ENCODE measurements around the gene CPEB1. TPM values are rescaled to one million over a fixed set of nuclear protein-coding genes. Genes with fewer than 3 reads are reported as not detected.

CPEB1 gene
- total and polyA plus RNA-seq, 2 of the 13 experiments (the other 11 are each of a cell fraction or from before 2014, with no cell fraction given): 0.03 to 0.07 TPM

DNA sequence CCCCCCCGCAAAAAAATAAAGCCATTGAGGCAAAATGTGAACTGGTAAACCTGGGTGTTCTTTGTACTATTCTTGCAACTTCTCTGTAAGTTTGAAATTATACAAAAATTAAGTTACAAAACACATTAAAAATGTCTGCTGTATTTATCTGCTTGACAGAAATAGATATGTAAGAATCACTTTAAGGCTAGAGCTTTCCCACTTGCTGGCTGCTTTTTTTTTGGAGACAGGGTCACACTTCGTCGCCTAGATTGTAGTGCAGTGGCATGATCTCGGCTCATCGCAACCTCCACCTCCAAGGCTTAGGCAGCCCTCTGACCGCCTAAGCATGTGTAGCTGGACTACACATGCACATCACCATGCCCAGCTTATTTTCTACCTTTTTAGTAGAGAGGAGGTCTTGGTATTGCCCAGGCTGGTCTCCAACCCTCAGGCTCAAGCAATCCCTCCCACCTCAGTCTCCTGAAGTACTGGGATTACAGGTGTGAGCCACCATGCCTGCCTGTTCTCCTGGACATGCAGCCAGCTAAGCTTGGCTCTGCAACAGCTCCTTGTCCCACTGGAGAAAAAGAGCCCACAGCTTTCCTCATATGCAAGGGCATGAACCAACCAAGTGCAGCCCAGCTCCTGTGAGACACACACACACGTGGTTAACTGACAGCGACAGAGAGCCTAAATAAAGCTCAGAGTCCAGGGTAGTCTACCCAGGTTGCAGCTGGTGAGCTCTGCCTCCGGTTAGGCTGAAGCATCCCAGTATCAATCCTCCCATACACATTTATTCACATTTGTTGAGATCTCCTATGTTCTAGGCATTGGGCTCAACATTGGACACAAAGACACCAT is 111.4 kb downstream of the CPEB1 start (continued):
- TF ChIP-seq MTA1 (CRISPR knock-in tag; IDR thresholded peaks at IDR 0.05; ENCODE audit: borderline replicate concordance) (no peak), ZNF264 (CRISPR knock-in tag; IDR thresholded peaks at IDR 0.05) (no peak), NONO (IDR thresholded peaks at IDR 0.05) (no peak), NONO (CRISPR knock-in tag; conservative IDR thresholded peaks at IDR 0.05) (peak; percentile 53), ZBTB3 (CRISPR knock-in tag; IDR thresholded peaks at IDR 0.05; ENCODE audit: borderline replicate concordance, low read depth) (no peak), RAD51 (IDR thresholded peaks at IDR 0.05; ENCODE audit: borderline replicate concordance) (no peak), DR1 (CRISPR knock-in tag; IDR thresholded peaks at IDR 0.05) (no peak), CREB3 (CRISPR knock-in tag; IDR thresholded peaks at IDR 0.05) (no peak), HNF4G (IDR thresholded peaks at IDR 0.05; ENCODE audit: borderline replicate concordance, low read depth, low read length) (no peak), HNF4G (CRISPR knock-in tag; IDR thresholded peaks at IDR 0.05; ENCODE audit: borderline replicate concordance, low read depth) (no peak), ATF7 (IDR thresholded peaks at IDR 0.05) (no peak), ATF7 (CRISPR knock-in tag; IDR thresholded peaks at IDR 0.05) (no peak), ZNF556 (CRISPR knock-in tag; IDR thresholded peaks at IDR 0.05; ENCODE audit: borderline replicate concordance) (no peak), ZSCAN31 (CRISPR knock-in tag; IDR thresholded peaks at IDR 0.05; ENCODE audit: low read depth) (no peak), ETV5 (CRISPR knock-in tag; IDR thresholded peaks at IDR 0.05; ENCODE audit: borderline replicate concordance) (0 out of 2 replicates have a peak, but pooled peaks have one; percentile 23), FOXA1 (IDR thresholded peaks at IDR 0.05) (no peak), FOXA1 (CRISPR knock-in tag; IDR thresholded peaks at IDR 0.05) (no peak), ZBTB1 (CRISPR knock-in tag; IDR thresholded peaks at IDR 0.05; ENCODE audit: borderline replicate concordance) (no peak)
- TF ChIP-seq, protein P1, sequence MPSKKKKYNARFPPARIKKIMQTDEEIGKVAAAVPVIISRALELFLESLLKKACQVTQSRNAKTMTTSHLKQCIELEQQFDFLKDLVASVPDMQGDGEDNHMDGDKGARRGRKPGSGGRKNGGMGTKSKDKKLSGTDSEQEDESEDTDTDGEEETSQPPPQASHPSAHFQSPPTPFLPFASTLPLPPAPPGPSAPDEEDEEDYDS (CRISPR knock-in tag; IDR thresholded peaks at IDR 0.05): peak; percentile 39; the same call in 1 of the 2 replicates
- TF ChIP-seq, protein P2, sequence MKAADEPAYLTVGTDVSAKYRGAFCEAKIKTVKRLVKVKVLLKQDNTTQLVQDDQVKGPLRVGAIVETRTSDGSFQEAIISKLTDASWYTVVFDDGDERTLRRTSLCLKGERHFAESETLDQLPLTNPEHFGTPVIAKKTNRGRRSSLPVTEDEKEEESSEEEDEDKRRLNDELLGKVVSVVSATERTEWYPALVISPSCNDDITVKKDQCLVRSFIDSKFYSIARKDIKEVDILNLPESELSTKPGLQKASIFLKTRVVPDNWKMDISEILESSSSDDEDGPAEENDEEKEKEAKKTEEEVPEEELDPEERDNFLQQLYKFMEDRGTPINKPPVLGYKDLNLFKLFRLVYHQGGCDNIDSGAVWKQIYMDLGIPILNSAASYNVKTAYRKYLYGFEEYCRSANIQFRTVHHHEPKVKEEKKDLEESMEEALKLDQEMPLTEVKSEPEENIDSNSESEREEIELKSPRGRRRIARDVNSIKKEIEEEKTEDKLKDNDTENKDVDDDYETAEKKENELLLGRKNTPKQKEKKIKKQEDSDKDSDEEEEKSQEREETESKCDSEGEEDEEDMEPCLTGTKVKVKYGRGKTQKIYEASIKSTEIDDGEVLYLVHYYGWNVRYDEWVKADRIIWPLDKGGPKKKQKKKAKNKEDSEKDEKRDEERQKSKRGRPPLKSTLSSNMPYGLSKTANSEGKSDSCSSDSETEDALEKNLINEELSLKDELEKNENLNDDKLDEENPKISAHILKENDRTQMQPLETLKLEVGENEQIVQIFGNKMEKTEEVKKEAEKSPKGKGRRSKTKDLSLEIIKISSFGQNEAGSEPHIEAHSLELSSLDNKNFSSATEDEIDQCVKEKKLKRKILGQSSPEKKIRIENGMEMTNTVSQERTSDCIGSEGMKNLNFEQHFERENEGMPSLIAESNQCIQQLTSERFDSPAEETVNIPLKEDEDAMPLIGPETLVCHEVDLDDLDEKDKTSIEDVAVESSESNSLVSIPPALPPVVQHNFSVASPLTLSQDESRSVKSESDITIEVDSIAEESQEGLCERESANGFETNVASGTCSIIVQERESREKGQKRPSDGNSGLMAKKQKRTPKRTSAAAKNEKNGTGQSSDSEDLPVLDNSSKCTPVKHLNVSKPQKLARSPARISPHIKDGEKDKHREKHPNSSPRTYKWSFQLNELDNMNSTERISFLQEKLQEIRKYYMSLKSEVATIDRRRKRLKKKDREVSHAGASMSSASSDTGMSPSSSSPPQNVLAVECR (CRISPR knock-in tag; IDR thresholded peaks at IDR 0.05; ENCODE audit: borderline replicate concordance): peak; percentile 64; the same call in 1 of the 2 replicates
- TF ChIP-seq, protein P3, sequence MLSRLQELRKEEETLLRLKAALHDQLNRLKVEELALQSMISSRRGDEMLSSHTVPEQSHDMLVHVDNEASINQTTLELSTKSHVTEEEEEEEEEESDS (CRISPR knock-in tag; IDR thresholded peaks at IDR 0.05; ENCODE audit: borderline replicate concordance): no peak
- TF ChIP-seq, protein P4, sequence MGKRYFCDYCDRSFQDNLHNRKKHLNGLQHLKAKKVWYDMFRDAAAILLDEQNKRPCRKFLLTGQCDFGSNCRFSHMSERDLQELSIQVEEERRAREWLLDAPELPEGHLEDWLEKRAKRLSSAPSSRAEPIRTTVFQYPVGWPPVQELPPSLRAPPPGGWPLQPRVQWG (CRISPR knock-in tag; IDR thresholded peaks at IDR 0.05; ENCODE audit: borderline replicate concordance, low read depth): no peak
- TF ChIP-seq, protein P5, sequence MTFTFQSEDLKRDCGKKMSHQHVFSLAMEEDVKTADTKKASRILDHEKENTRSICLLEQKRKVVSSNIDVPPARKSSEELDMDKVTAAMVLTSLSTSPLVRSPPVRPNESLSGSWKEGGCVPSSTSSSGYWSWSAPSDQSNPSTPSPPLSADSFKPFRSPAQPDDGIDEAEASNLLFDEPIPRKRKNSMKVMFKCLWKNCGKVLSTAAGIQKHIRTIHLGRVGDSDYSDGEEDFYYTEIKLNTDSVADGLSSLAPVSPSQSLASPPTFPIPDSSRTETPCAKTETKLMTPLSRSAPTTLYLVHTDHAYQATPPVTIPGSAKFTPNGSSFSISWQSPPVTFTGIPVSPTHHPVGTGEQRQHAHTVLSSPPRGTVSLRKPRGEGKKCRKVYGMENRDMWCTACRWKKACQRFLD (CRISPR knock-in tag; IDR thresholded peaks at IDR 0.05; ENCODE audit: borderline replicate concordance): no peak

Measured in HepG2 (cell line).